LoVo (cell line): ENCODE results near the gene PACS2.
"Not testable (repeated sequence)": the region's sequence is repeated elsewhere in the genome, so short reads cannot be mapped to it uniquely, and the experiment has no call there.

Experiments
- DNase-seq: peaks from one replicate; pipeline ENCODE4 v3.0.0-alpha.2; 2016; ENCODE audit warnings: low spot score

The PACS2 gene

DNA sequence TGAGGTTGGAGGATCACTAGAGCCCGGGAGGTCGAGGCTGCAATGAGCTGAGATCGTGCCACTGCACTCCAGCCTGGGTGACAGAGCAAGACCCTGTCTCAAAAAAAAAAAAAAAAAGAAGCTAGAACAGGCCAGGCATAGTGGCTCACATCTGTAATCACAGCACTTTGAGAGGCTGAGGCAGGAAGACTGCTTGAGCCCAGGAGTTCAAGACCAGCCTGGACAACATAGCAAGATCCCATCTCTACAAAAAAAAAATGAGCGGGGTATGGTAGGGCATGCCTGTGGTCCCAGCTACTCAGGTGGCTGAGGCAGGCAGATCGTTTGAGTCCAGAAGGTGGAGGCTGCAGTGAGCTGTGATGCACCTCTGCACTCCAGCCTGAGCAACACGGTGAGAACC lies 25.6 kb upstream of the PACS2 start:
- DNase-seq, result not testable (repeated sequence)

DNA sequence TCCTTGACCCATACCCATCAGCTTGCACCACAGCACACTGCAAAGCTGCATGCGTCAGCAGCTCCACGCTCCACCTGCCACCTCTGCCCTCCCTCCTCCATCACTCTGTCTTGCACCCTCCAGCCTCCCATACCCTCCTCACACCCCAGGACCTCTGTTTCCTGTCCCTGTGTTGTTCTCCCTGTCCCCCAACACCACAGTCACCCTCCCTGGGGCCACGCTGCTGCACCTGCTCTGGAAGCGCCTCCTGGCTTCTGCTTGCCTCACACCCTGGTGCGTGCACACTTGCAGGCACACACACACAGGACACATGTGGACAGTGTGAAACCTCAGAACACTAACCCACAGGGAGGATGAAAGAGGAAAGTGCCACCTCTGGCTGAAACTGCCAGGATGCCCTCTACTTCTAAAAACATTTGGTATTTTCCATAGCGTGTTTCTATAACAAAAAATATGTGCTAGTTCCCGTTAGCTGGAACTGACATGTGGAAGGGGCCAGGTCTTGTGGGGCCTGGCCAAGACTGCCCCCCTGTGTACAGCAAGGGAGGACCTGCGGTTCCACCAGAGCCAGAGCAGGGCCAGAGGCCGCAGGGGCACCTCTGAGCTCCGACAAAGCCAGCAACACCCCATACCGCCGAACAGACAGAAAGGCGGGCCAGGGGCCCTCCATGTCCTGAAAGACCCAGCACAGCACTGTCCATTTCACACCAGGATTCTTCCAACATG lies 23.8 kb upstream of the PACS2 start:
- DNase-seq, result no peak

DNA sequence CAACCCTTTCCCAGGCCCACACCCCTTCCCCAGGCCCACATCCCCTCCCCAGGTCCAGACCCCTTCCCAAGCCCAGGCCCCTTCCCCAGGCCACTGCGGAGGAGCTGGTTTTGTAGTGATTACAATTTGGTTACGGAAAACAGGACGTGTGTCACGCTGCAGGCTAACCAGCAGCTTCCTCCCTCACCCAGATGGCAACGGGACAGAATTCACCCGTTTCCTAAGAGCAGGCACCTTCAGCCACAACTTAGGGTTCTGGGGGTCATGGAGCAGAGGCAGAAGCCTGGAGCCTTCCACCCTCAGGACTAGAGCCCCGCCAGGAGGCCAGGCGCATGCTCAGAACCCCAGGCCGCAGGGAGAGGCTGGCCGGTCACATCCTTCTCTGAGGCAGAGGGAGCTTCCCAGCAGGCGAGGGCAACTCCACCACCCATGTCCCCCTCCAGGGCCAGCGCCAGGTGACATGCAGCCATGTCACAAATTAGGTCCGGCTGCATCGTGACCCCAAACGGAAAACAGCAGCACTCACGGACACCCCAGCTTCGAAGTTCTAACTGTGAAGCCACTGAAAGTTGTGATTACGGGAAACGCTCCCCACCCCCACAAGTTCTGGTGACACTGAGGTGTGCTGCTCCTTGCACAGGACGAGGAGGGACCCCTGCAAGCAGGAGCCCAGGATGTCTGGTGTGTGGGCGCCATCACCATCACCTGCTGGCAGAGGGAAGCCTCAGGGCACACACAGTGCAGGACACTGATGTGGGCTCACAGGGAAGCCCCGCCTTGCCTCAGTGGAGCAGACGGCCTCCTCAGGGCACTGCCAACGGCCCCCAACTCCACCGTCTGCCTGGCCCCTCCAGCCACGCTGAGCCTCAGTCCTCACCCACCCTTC lies 21.5 kb upstream of the PACS2 start:
- no peak for DNase-seq

DNA sequence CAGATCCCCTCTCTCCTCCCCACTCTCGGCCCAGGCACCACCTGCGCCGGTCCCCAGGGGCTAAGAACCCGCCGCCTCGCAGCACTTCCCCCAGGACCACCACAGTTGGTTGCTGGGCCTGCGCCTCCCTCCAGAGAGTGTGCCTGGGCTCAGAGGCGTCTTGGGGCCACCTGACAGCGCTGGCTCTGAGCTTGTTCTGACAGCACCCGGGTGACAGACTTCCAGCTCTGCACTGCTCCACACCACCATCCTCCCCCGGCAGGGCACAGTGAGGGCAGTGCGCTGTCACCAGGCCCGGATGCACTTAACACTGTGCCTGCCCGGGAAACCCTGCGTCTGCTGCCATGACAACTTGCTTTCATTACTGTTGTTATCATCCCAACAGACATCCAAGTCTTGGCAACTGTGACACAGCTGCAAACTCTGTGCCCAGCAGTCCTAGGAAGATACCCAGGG lies 20.4 kb upstream of the PACS2 start:
- no peak for DNase-seq

DNA sequence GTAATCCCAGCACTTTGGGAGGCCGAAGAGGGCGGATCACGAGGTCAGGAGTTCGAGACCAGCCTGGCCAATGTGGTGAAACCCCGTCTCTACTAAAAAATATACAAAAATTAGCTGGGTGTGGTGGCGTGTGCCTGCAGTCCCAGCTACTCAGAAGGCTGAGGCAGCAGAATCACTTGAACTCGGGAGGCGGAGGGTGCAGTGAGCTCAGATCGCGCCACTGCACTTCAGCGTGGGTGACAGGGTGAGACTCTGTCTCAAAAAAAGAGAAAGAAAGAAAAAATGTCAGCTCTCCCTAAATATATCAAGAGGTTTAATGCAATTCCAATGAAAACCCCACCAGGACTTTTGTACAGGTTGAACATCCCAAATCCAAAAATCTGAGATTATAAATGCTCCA lies 17.2 kb upstream of the PACS2 start:
- DNase-seq, result not testable (repeated sequence)

DNA sequence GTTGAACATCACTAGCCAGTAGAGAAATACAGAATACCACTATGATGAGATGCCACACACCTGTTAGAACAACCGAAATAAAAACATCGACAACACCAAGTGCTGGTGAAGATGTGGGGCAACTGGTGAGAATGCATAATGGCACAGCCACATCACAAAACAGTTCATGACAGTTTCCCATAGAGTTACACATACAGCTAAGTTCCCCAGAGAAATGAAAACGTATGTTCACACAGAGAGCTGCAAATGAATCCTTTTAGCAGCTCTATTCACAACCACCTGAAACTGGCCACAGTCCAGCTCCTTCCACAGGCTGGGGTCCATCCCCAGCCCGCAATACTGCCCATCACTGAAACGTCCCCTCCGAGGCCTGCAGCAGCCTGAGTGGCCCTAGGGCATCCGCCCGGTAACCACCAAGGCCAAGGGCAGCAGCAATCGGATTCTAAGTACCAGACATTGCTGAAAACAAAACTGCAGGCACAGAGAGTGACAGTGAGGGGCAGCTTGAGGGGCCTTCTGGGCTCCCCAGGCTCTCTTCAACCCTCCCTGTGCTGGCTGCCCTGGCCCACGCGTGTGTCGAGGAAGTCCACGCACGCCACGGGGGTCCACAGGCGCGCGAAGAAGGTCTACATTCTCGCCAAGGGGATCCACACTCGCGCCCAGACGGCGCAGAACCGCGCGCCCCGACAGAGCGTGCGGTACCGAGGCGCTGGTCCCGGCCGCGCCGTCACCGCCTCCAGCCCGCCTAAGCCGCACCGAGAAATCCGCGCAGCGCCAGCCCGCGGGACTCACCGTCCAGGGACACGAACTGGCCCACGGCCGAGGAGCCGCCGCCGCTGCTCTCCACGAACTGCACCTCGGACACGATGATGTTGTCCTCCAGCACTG lies 14.7 kb upstream of the PACS2 start:
- DNase-seq, result no peak

DNA sequence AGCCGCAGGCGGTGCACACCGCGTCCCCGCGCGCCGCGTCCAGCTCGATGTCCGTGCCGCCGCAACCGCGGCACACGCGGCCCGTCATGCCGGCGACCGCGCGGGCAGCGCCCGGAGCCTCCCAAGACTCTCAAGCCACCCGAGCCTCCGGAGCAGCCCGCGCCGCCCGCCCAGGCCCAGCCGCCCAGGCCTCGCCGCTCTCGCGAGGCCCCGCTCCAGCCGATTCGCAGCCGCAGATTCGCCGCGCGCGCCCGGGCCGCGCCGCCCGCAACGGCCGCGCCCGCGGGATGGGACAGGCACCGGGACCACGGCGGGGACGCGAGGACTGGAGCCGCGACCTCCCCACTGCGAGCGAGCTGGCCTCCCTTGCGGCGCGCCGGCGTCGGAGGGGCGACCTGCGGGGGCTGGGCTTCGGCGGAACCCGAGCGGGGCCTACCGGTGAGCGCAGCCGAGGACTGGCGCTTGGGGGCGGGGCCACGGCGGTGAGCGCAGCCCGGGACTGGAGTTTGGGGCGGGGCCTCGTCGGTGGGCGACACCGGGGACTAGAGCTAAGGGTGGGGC lies 13.9 kb upstream of the PACS2 start, which contains the start of gene BRF1:
Gene BRF1 (minus strand): TSS at position 460 of the 561 bp plus-strand sequence. CDS start 372 bp downstream, at position 88.
- DNase-seq, result peak; percentile 96

DNA sequence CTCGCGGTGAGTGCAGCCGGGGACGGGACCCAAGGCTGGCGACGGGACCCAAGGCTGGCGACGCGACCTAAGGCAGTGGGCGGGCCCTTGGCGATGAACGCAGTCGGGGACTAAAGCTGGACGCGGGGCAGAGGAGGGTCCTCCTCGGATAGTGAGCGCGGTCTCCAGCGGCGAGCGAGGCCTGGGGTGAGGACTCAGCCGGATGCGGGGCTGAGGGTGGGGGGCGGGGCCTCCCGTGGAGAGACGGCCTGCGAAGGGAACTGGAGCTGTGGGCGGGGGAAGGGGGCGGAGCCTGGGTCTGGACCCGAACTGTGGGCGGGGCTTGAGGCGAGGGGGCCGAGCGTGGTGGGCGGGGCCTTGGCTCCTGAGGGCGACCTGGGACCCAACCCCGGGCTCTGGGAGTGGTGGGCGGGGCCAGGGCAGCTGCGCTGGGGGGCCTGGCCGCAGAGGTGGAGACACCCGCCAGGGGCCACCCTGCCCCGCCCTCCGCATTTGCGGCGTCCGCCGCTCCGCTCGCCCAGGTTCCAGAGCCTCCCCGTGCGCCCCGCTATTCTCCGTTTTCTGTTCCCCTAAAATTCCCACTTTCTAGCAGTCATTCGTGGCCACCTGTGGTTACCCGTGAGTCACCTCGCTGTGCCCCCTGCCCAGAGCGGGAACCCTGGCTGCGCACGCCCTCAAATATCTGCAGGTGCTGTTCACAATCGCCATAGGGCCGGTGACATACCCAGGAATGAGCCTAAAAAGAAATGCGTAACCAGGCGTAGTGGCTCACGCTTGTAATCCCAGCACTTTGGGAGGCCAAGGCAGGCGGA lies 13.2 kb upstream of the PACS2 start:
- DNase-seq, result peak; percentile 99

DNA sequence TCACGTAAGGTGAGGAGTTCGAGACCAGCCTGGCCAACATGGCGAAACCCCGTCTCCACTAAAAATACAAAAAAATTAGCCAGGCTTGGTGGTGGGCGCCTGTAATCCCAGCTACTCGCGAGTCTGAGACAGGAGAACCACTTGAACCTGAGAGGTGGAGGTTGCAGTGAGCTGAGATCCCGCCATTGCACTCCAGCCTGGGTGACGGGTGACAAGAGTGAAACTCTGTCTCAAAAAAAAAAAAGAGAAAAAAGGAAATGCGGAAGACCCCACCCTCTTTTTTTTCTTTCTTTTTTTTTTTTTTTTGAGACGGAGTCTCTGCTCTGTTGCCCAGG lies 12.7 kb upstream of the PACS2 start:
- DNase-seq, result not testable (repeated sequence)

DNA sequence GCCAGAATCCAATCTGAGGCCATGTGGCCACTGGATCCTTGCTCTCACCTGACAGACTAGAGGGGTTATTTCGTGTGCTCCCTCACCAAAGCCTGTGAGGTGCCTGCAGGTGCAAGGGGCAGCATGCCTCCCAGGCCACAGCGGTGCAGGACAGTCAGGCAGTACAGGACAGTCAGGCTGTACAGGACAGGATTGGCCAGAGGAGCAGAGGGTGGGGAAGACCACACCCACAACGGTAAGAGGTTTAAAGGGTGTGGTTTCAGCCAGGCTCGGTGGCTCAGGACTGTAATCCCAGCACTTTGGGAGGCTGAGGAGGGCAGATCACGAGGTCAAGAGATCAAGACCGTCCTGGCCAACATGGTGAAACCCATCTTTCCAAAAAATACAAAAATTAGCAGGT lies 10.6 kb upstream of the PACS2 start:
- DNase-seq, result no peak

DNA sequence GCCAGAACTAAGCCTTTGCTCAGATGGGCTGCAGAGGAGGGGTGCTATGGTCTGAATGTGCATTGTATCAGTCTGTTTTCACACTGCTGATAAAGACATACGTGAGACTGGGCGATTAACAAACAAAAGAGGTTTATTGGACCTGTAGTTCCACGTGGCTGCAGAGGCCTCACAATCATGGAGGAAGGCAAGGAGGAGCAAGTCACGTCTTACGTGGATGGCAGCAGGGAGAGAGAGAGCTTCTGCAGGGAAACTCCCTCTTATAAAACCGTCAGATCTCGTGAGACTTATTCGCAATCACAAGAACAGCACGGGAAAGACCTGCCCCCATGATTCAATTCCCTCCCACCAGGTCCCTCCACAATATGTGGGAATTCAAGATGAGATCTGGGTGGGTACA lies 10.0 kb upstream of the PACS2 start:
- no peak for DNase-seq

DNA sequence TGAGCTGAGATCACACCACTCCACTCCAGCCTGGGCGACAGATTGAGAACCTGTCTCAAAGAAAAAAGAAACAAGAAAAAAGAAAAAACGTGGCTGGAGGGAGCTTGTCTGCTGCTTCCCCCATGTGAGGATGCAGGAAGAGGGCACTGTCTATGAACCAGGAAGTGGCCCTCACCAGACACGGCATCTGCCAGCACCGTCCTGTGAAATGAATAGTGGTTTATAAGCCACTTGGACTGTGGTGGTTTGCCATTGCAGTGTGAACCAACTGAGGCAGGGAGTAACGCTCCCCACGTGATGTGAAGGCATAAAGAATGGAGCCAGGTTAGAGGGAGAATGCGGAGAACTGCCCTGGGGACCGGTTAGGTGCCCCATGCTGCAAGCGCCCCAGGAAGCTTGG lies 9.2 kb upstream of the PACS2 start:
- DNase-seq, result no peak

DNA sequence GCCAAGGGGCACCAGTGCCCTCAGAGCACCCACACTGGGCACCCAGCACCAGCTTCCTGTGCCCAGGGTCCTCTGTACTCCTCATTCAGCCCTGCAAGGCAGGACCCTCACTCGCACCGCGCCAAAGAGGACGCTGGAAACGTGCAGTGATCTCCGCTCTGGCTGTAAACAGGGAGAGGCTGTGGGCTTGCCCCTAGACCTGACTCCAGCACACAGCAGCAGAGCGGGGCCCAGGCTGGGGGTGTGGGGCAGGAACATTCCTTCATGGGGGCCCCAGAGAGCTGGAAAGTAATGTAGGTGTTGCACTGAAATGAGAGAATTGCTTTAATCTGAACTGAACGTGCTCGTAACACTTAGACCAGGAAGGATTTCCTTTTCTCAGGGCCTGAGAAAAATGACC lies 8.8 kb upstream of the PACS2 start:
- DNase-seq, result no peak

DNA sequence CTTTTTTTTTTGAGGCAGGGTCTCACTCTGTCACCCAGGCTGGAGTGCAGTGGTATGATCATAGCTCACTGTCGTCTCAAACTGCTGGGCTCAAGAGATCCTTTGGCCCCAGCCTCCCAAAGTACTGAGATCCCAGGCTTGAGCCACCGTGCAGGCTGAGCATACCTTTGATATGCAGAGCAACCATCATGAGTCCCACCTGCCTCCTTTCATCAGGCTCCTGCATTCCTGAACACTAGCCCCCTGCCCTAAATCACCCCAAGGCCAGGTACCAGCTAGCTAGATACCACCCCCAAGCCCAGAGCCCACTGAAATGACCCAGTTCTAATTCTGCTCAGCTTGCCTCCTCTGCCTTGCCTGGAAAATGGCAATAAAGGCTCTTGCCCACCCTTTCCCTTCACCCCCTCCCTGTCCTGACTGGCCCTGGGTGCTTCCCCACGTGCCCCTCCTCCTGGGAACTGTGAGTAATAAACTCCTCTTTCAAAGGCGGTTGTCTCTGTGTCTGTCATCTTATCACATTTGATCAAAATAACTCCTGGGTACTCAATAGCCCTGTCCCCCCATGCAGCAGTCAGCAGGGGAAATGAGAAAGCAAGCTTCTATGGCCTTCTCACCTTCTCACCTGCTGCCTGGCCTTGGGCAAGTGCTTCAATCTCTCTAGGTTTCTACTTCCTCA lies 7.4 kb upstream of the PACS2 start:
- no peak for DNase-seq

DNA sequence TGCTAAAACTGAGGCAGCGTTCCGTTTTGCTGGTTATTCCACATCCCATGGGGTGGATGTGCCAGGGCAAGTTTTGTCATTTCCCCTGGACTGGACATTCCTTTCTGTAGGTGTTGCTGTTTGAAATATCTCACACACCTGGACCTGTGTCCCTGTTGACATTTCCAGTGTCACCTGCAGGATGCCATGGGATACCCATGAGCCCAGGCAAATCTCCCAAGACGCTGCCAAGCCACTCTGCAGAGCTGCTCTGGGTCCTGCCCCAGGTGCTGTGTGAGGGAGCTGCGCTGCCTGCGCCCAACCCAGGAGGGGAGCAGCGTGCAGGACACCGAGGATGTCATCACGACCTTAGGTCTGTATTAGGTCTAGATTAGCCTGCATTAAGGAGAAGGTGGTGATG lies 5.2 kb upstream of the PACS2 start:
- DNase-seq, result no peak

DNA sequence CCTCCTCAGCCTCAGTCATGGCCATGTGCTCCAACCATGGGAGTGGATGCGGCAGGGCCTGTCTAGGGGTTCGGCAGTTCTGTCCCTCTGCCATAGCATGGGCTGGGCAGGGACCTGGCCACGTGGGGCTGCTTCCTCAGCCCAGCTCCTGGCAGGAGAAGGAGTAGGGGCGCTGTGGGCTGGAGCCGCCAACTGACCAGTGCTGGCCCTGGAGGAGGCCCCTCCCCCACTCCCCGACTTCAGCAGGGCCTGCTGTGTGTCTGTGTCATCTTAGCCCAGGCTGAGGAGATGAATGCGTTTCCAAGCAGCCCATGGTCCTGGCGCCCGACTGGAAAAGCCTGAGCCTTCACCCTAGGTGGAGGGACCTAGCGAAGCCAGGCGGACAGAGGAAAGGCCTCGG lies 2.7 kb upstream of the PACS2 start:
- no peak for DNase-seq

DNA sequence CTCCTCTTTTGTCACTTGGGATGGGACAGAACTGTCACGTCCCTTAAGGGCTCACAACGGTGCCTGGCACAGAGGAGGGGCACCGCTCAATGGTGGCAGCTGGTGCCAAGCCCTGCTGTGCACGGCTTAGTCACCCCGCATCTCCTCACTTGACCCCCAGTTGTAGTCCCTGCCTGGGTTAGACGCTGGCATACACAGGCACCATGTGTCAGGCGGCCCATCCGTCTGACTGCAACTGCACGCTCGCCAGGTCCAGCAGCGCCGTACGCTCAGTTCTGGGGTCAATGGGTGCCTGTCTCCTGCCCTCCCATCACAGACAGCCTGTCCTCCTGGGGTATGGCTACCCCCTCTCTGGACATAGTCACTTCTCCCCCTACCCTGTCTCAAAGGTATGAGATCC lies 1.6 kb upstream of the PACS2 start:
- no peak for DNase-seq

DNA sequence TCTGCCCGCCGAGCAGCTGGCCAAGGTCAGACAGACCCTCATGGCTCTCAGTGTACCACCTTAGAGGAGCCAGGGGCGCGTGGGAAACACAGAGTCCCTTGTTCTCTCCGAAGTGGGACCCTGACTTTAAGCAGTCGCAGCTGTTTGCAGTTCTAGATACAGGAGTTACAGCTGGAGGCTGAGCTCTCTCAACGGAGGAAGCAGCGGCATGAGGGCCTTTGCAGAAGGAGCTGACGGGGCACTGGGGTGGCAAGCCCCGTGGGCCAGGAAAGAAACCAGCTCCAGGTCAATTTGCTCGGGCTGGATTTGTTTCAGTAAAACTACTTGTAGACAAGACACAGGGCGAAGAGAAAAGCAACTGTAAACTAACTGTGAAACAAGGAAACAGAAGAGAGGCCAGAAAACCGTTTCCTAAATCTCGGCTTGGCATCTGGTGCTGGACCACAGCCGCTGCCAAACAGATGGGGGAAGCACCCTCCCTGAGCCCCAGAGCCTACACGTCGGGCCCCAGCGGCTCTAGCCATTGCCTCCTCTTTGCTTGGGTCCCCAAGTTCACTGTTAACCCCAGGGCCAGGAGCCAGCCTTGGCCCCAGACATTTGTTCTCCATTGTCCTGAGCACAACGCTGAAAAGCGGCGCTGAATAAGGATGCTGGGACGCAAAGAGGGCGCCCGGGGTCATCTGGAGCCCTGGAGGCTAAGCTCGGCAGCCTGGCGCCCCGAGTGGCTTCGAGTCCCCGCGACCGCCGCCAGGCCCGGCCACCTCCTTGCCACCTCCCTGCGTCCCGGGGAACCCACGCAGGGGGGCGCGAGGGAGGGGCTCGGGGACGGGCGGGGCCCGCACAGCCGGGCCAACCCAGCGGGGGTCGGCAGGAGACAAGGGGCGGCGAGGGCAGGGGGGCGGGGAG lies 914 bp upstream of the PACS2 start:
- DNase-seq, result no peak

DNA sequence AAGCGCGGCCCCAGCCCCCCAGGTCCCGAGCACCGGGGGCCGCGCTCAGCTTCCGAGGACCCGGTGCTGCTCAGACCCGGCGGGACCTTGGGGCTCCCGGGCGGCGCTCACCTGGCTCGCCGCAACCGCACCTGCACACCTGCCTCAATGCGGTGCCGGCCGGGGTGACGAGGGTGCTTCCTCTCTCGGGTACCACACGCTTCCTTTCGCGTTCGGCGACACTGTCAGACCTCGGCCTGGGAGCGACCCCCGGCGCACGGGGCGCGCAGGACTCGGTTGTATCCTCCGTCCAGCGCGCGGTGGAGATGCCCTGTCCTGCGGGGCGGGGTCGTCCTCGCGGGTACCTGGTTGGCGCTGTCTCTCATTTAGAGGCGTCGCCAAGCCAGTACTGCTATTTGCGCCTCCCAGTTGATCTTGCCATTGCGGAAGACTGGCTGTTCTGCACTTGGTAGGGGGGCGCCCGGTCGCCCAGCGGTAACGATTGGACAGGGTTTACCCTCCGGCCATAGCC lies 718 bp downstream of the PACS2 start:
- peak; percentile 57 for DNase-seq
